ENCODE measurements around the gene RAPGEF1. TPM values are rescaled to one million over a fixed set of nuclear protein-coding genes. Genes with fewer than 3 reads are reported as not detected.

The RAPGEF1 gene
- total and polyA plus RNA-seq, 8 donors = 17.1 to 62.6 (median 44.8) TPM

DNA sequence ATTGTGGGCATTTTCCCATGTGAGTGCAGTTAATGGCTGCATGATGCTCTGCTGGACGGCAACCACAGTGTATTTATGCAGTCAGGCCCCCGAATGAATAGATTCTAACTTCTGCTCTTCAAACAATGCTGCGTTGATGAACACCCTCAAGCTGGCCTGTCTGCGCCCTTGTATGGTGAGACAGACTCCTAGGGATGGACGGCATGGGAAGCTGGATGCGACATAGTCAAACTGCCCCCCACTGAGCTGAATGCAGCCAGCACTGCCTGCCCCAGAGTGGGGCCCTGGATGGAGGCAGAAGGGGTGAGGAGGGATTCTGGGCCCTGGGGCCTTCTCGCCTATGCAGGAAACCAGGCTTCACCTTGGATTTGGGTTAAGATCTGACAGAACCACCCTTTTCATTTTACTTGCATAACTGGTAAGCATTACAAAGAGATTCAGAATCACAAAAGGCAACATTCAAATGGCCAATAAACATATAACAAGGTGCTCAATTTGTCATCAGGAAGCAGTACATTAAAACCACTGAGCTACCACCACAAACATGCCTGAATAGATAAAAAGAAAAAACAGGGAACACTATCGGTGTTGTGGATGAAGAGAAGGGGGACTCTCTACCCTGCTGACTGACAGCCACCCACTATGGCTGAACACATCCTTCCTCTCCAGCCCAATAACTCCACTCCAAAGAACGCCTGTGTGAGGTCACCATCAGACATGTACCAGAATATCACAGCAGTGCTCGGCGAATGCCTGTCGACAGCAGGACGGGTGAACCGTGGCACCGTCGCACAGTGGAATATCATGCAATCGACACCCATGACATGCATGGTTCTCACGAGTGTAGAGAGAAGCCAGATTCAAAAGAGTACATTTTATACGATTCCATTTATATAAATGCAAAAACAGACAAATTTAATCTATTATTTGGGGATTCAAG, 79.1 kb downstream of the RAPGEF1 start:
- DNase-seq = no peak
- Histone ChIP-seq H3K27me3 (no peaks in the 10 kb centered on the region), H3K4me1 (peaks cover 32 to 41% (median 33%) of the 10 kb centered on the region in 3 donors), H3K4me3 (no peak overlapping the region), H3K27ac (peak overlapping the region in 1 of 4 donors; percentile 85), H3K36me3 (no peaks in the 10 kb centered on the region), H3K9me3 (no peaks in the 10 kb centered on the region)
- no peak for ATAC-seq
- no peak for FAIRE-seq
- 93 to 95% methylated on average over 19 of the region's 19 CpGs for WGBS, 2 donors
- no peak for TF ChIP-seq CTCF (IDR thresholded peaks at IDR 0.05)
- intact Hi-C loops (cut with DNase I) = no loop called here

DNA sequence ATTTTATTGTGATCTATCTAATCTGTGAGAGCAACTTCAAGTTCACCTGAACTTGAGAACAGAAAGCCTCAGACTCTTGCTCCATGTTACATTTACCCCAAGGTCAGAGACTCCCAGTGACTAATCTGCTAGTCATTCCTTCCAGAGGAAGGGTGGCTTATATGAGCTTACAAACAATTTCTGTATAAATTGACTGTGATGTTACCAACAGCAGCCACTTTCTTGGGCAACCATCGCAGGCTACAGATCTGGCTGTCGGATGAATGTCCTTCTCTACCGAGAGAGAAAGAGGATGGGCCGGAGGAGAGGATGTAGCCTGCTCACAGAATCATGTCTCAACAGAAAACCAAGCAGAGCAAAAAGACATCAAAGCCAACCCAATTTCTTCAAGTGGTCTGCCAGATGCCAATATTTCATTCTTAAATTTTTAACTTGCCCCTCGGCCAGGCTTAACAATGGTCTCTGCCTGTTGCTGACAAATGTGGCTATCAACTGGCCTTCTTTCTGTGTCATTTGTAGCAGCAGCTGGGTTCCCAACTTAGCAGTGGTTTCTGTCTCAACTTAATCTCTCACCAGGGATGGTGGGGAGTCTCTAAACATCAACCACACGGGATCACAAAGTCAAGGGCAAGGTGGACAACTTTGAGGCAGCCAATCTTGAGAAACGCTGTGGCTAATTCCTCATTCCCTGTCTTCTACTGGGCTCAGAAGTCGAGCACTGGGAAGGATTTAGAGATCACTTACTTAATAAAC, 81.3 kb downstream of the RAPGEF1 start:
- no peaks in the 10 kb centered on the region for H3K27me3 ChIP-seq
- no peak for TF ChIP-seq CTCF (IDR thresholded peaks at IDR 0.05)
- peak; percentile 53 to 65 (median 54) for ATAC-seq
- intact Hi-C loops (cut with DNase I) = no loop called here
- no peak overlapping the region for H3K4me3 ChIP-seq
- no peak for FAIRE-seq
- peaks cover 36 to 61% (median 47%) of the 10 kb centered on the region in 3 donors for H3K4me1 ChIP-seq
- peak in 1 of 6 donors; percentile 40 for DNase-seq
- no peaks in the 10 kb centered on the region for H3K36me3 ChIP-seq
- peak overlapping the region; percentile 51 to 85 (median 70) for H3K27ac ChIP-seq
- no peaks in the 10 kb centered on the region for H3K9me3 ChIP-seq
- 80 to 86% methylated on average over 8 of the region's 8 CpGs for WGBS, 2 donors

GRCh38 chr9:131657940-131658339, 81.9 kb downstream of the RAPGEF1 start:
- TF ChIP-seq CTCF (IDR thresholded peaks at IDR 0.05) = no peak
- ATAC-seq = peak in 3 of 4 donors; percentile 2 to 21 (median 8)
- peaks cover 36 to 66% (median 47%) of the 10 kb centered on the region in 3 donors for H3K4me1 ChIP-seq
- no peaks in the 10 kb centered on the region for H3K36me3 ChIP-seq
- 25 to 30% methylated on average over 5 of the region's 5 CpGs for WGBS, 2 donors
- no peak for FAIRE-seq
- H3K27me3 ChIP-seq = no peaks in the 10 kb centered on the region
- peak overlapping the region; percentile 51 to 85 (median 70) for H3K27ac ChIP-seq
- intact Hi-C loops (cut with DNase I) = no loop called here
- no peak overlapping the region for H3K4me3 ChIP-seq
- no peaks in the 10 kb centered on the region for H3K9me3 ChIP-seq
- no peak for DNase-seq

- ATAC-seq (peak in 3 of 4 donors; percentile 13 to 28 (median 27)), DNase-seq (no peak), FAIRE-seq (no peak)
- intact Hi-C loops (cut with DNase I) = no loop called here
- Histone ChIP-seq H3K9me3 (no peaks in the 10 kb centered on the region), H3K4me1 (peaks cover 36 to 66% (median 47%) of the 10 kb centered on the region in 3 donors), H3K36me3 (no peaks in the 10 kb centered on the region), H3K4me3 (no peak overlapping the region), H3K27me3 (no peaks in the 10 kb centered on the region), H3K27ac (peak overlapping the region; percentile 51 to 85 (median 70))
- no peak for TF ChIP-seq CTCF (IDR thresholded peaks at IDR 0.05)
- WGBS, 2 donors = 75 to 76% methylated on average over 8 of the region's 8 CpGs
Observed at GRCh38 chr9:131657456-131657855, 82.4 kb downstream of the RAPGEF1 start.
